Transverse colon (tissue), 4 donors: Measurements from ENCODE around the gene WWOX.

ENCODE experiments used
- POLR2AphosphoS5 ChIP-seq, 3 donors: sonication (generic); formaldehyde crosslinking; IDR thresholded peaks; one replicate each; pipeline ENCODE4 v1.6.1; 2016; ENCODE audit warnings: antibody characterized with exemption in 3 of 3
- TF ChIP-seq, protein P1 (sequence below), 5 experiments: fragments of 200-600 bp in 3 of 5; fragments of 450-650 bp in 2 of 5; sonication (generic) in 3 of 5; IDR thresholded peaks; 1 replicate in 2 of 5; 2 replicates in 3 of 5; pipeline ENCODE4 v1.5.1; 2016 to 2017; ENCODE audit warnings: antibody characterized with exemption in 5 of 5, inconsistent platforms in 3 of 5, mild to moderate bottlenecking in 2 of 5, moderate library complexity in 1 of 5

DNA sequence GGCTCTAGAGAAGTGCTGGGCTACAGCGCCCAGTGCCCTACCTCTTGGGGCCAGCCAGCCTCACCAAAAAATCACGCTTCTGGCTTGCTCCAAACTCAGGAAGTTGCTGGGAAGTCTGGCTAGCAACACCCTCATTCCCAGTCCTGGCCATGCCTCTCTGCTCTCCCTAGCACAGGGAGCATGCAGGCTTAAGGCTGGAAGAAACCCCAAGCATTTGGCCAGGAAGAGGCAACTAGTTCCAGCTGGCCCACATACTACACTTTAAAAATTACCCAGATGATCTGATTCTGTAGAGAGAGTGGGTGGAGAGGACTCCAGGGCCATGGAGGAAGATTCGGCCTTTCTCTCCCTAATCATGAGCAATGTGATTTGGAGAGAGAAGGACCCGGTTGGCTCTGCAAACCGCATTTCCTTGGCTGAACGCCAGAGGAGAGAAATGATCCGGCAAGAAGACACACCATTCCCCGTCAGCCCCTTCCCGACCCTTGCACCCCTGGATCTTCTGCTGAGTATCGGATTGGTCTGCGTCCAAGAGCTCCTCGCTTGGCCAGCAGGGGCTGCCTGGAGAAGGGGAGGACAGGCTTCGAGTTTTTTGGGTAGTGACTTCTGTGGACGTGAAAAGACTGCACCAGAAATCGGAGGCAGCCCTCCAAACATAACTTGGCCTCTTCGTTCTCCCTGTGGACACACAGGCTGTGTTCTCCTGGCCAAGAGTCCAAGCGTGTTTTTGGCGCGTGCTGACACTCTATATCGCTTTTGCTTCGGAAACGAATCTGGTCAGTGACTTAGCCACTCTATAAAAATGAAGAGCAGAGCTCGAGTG is 406.3 kb downstream of the WWOX start:
- TF ChIP-seq, protein P1, sequence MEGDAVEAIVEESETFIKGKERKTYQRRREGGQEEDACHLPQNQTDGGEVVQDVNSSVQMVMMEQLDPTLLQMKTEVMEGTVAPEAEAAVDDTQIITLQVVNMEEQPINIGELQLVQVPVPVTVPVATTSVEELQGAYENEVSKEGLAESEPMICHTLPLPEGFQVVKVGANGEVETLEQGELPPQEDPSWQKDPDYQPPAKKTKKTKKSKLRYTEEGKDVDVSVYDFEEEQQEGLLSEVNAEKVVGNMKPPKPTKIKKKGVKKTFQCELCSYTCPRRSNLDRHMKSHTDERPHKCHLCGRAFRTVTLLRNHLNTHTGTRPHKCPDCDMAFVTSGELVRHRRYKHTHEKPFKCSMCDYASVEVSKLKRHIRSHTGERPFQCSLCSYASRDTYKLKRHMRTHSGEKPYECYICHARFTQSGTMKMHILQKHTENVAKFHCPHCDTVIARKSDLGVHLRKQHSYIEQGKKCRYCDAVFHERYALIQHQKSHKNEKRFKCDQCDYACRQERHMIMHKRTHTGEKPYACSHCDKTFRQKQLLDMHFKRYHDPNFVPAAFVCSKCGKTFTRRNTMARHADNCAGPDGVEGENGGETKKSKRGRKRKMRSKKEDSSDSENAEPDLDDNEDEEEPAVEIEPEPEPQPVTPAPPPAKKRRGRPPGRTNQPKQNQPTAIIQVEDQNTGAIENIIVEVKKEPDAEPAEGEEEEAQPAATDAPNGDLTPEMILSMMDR (IDR thresholded peaks at IDR 0.05): peak in 1 of 5 experiments; percentile 25
- TF ChIP-seq POLR2AphosphoS5 (IDR thresholded peaks at IDR 0.05): no peak
